Activated CD8-positive, alpha-beta memory T cell treated with anti-CD3 and anti-CD28 coated beads for 36 hours (primary cell): ENCODE results near the gene EHBP1. TPM values are rescaled to one million over a fixed set of nuclear protein-coding genes. Genes with fewer than 3 reads are reported as not detected.

Experiments
- CTCF ChIA-PET: fragments of 350-600 bp; sonication (Branson Sonifier 250); formaldehyde crosslinking; loops from one replicate; lab custom pipeline; 2021; ENCODE audit warnings: antibody characterized with exemption; lab: Charles Lee
- POLR2A ChIA-PET: fragments of 350-600 bp; sonication (Branson Sonifier 250); formaldehyde crosslinking; loops from one replicate; lab custom pipeline; 2021; ENCODE audit warnings: antibody characterized with exemption; lab: Charles Lee
- total RNA-seq, 2 experiments: library from RNA; stranded (reverse); gene quantifications; one replicate each; pipeline ENCODE4 v1.2.3, GENCODE V29; 2021

EHBP1 gene
- total RNA-seq, 2 experiments from 2014 or later = 23.4 to 27.9 TPM

- CTCF ChIA-PET = no interaction called here
- POLR2A ChIA-PET = no interaction called here
Measured at GRCh38 chr2:63064661-63065060, 359.1 kb downstream of the EHBP1 start.

GRCh38 chr2:63066265-63066664, 360.8 kb downstream of the EHBP1 start:
- CTCF ChIA-PET = interaction anchor here (0.6 kb wide), 1 partner anchor 8 kb away, joined by 3 read pairs; no protein-coding TSS in a partner anchor
- POLR2A ChIA-PET = no interaction called here

- POLR2A ChIA-PET = no interaction called here
- CTCF ChIA-PET = interaction anchor here (0.6 kb wide), 1 partner anchor 8 kb away, joined by 3 read pairs; no protein-coding TSS in a partner anchor
Measured at GRCh38 chr2:63066838-63067237, 361.3 kb downstream of the EHBP1 start.

GRCh38 chr2:63071664-63072063, 366.2 kb downstream of the EHBP1 start:
- ChIA-PET CTCF (no interaction called here), POLR2A (no interaction called here)

GRCh38 chr2:63073994-63074393, 368.5 kb downstream of the EHBP1 start:
- ChIA-PET CTCF (no interaction called here), POLR2A (interaction anchor here (0.7 kb wide), 1 partner anchor 23 kb away, joined by 3 read pairs; no protein-coding TSS in a partner anchor)

DNA sequence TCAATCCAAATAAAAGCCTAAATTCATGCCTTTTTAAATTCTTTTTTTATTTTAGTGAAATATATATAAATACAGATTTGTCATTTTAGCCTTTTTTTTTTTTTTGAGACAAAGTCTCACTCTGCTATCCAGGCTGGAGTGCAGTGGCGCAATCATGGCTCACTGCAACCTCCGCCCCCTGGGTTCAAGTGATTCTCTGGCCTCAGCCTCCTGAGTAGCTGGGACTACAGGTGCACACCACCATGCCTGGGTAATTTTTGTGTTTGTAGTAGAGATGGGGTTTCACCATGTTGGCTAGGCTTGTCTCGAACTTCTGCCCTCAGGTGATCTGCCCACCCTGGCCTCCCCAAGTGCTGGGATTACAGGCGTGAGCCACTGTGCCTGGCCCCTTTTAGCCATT, 368.9 kb downstream of the EHBP1 start:
- POLR2A ChIA-PET = interaction anchor here (0.7 kb wide), 1 partner anchor 23 kb away, joined by 3 read pairs; no protein-coding TSS in a partner anchor
- CTCF ChIA-PET = interaction anchor here (0.7 kb wide), 1 partner anchor 8 kb away, joined by 3 read pairs; no protein-coding TSS in a partner anchor

GRCh38 chr2:63078852-63079606, 373.5 kb downstream of the EHBP1 start:
- POLR2A ChIA-PET = no interaction called here
- CTCF ChIA-PET = no interaction called here

GRCh38 chr2:63081404-63081803, 375.9 kb downstream of the EHBP1 start:
- ChIA-PET POLR2A (no interaction called here), CTCF (no interaction called here)

DNA sequence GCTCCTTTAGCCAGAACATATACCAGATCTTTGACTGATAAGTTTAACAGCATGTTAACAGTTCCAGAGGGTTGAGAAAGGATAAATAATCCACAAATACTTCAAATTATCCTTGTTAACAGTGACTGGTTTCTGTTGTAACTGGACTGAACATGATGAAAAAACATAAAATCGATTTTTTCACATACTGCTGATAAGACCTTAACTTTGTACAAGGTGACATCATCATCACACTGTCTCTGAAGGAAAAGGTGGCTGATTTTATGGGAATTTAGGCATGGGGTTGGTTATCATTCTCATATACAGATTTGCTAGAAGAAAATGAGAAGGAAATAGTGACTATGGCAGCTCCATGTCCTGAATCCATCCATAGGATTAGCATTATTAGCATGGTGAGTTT, 381.2 kb downstream of the EHBP1 start:
- ChIA-PET CTCF (no interaction called here), POLR2A (no interaction called here)

GRCh38 chr2:63092401-63092800, 386.9 kb downstream of the EHBP1 start:
- ChIA-PET CTCF (no interaction called here), POLR2A (no interaction called here)

- ChIA-PET CTCF (no interaction called here), POLR2A (no interaction called here)
Measured at GRCh38 chr2:63092857-63093256, 387.3 kb downstream of the EHBP1 start.

DNA sequence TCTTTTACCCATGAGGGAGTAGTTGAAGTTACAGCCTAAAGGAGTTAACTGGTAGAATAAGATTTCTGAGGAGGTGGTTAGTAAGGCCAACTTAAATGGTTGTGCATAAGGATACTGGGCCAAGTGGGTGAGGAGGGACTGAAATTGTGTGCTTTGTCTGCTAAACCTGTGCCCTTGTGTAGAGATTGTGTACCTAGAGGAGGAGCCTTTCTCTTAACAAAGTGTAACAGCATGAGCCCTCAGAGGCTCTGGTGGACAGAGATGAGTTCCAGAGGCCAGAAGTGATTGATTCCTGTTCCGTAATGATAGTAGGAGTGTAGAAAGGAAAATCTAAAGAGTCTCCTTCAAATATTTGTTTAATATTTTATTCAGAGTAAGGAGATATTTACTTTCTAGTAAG, 388.0 kb downstream of the EHBP1 start:
- CTCF ChIA-PET = no interaction called here

More for the DNA sequence above, 388.0 kb downstream of the EHBP1 start:
- POLR2A ChIA-PET = no interaction called here

Other genes starting within 250 kb of the EHBP1 start
- under 1 TPM; 0.34 to 0.42 TPM for gene TMEM17, start 199.5 kb upstream of the EHBP1 start, total RNA-seq